ENCODE results near the gene EIPR1. TPM values are rescaled to one million over a fixed set of nuclear protein-coding genes. Genes with fewer than 3 reads are reported as not detected.

EIPR1 gene
- total and polyA plus RNA-seq, 2 experiments from 2014 or later = 17.4 to 46.3 TPM

GRCh38 chr2:3201281-3201680 lies 176.3 kb downstream of the EIPR1 start (continued):
- TF ChIP-seq REST (IDR thresholded peaks at IDR 0.05; ENCODE audit: unreplicated experiment) = no peak

- H3K4me3 Mint-ChIP-seq = no peak overlapping the region
- Histone ChIP-seq H2AFZ (no peak overlapping the region), H3K4me2 (no peak overlapping the region), H3K9me2 (ENCODE audit: insufficient read depth) (no peaks in the 10 kb centered on the region), H3K4me3 (no peak overlapping the region), H4K20me1 (replicated peaks; ENCODE audit: insufficient read depth) (no peaks in the 10 kb centered on the region), H3K36me3 (ENCODE audit: insufficient read depth) (no peaks in the 10 kb centered on the region), H3F3A (replicated peaks; ENCODE audit: low read depth) (no peaks in the 10 kb centered on the region), H3K27ac (ENCODE audit: low read depth) (no peak overlapping the region), H3K79me2 (replicated peaks; ENCODE audit: insufficient read depth) (no peaks in the 10 kb centered on the region), H3K27me3 (ENCODE audit: insufficient read depth) (no peaks in the 10 kb centered on the region), H3K4me1 (ENCODE audit: insufficient read depth) (peaks cover 9% of the 10 kb centered on the region; the same call in 1 of the 2 replicates)
- H3K4me1 Mint-ChIP-seq = peaks cover 52% of the 10 kb centered on the region
- H3K36me3 Mint-ChIP-seq (ENCODE audit: low read depth) = peaks cover 20% of the 10 kb centered on the region
- H3K9me3 Mint-ChIP-seq = peaks cover 18% of the 10 kb centered on the region
- no peak for TF ChIP-seq ZNF331 (CRISPR knock-in tag; IDR thresholded peaks at IDR 0.05; ENCODE audit: low read depth)
- no peak for TF ChIP-seq EZH2phosphoT487 (IDR thresholded peaks at IDR 0.05; ENCODE audit: unreplicated experiment)
- TF ChIP-seq REST (IDR thresholded peaks at IDR 0.05; ENCODE audit: unreplicated experiment) = no peak
- DNase-seq (ENCODE audit: low spot score) = no peak
- ATAC-seq = no peak
- H3K27ac Mint-ChIP-seq = peak overlapping the region; percentile 48; the same call in 1 of the 2 replicates
- H3K27me3 Mint-ChIP-seq (ENCODE audit: insufficient read depth, low read depth, poor library complexity) = peaks cover 16% of the 10 kb centered on the region
These were observed 177.1 kb downstream of the EIPR1 start for GRCh38 chr2:3200420-3200939.

- Histone ChIP-seq H2AFZ (no peak overlapping the region), H3K9me2 (ENCODE audit: insufficient read depth) (no peaks in the 10 kb centered on the region), H3K4me2 (no peak overlapping the region), H3K79me2 (replicated peaks; ENCODE audit: insufficient read depth) (no peaks in the 10 kb centered on the region), H3K27ac (ENCODE audit: low read depth) (no peak overlapping the region), H3F3A (replicated peaks; ENCODE audit: low read depth) (no peaks in the 10 kb centered on the region), H3K4me1 (ENCODE audit: insufficient read depth) (peaks cover 9% of the 10 kb centered on the region; the same call in 1 of the 2 replicates), H3K36me3 (ENCODE audit: insufficient read depth) (no peaks in the 10 kb centered on the region), H3K4me3 (no peak overlapping the region), H3K27me3 (ENCODE audit: insufficient read depth) (no peaks in the 10 kb centered on the region), H4K20me1 (replicated peaks; ENCODE audit: insufficient read depth) (no peaks in the 10 kb centered on the region; the same call in 1 of the 2 replicates)
- peaks cover 18% of the 10 kb centered on the region for H3K9me3 Mint-ChIP-seq
- H3K27ac Mint-ChIP-seq = peak overlapping the region; percentile 48
- no peak overlapping the region for H3K4me3 Mint-ChIP-seq
- peaks cover 20% of the 10 kb centered on the region for H3K36me3 Mint-ChIP-seq (ENCODE audit: low read depth)
- DNase-seq (ENCODE audit: low spot score) (no peak), ATAC-seq (no peak)
- peaks cover 16% of the 10 kb centered on the region for H3K27me3 Mint-ChIP-seq (ENCODE audit: insufficient read depth, low read depth, poor library complexity)
- H3K4me1 Mint-ChIP-seq = peaks cover 52% of the 10 kb centered on the region
- TF ChIP-seq ZNF331 (CRISPR knock-in tag; IDR thresholded peaks at IDR 0.05; ENCODE audit: low read depth) (no peak), EZH2phosphoT487 (IDR thresholded peaks at IDR 0.05; ENCODE audit: unreplicated experiment) (no peak), REST (IDR thresholded peaks at IDR 0.05; ENCODE audit: unreplicated experiment) (no peak), NANOG (IDR thresholded peaks at IDR 0.05; ENCODE audit: borderline replicate concordance) (no peak), JUNB (IDR thresholded peaks at IDR 0.05; ENCODE audit: unreplicated experiment) (no peak), ZNF114 (CRISPR knock-in tag; IDR thresholded peaks at IDR 0.05) (no peak), EZH2 (IDR thresholded peaks at IDR 0.05; ENCODE audit: low read depth, unreplicated experiment) (no peak), STAT1 (IDR thresholded peaks at IDR 0.05; ENCODE audit: unreplicated experiment) (no peak)
These were observed 177.8 kb downstream of the EIPR1 start for GRCh38 chr2:3199627-3200345.
